ENCODE measurements around the gene CTSW. TPM values are rescaled to one million over a fixed set of nuclear protein-coding genes. Genes with fewer than 3 reads are reported as not detected.
A peak's percentile ranks its signal among the peaks of the same experiment; 100 is the strongest.

The CTSW gene
- total and polyA plus RNA-seq, 10 donors = 5.6 to 38.2 (median 23.2) TPM

DNA sequence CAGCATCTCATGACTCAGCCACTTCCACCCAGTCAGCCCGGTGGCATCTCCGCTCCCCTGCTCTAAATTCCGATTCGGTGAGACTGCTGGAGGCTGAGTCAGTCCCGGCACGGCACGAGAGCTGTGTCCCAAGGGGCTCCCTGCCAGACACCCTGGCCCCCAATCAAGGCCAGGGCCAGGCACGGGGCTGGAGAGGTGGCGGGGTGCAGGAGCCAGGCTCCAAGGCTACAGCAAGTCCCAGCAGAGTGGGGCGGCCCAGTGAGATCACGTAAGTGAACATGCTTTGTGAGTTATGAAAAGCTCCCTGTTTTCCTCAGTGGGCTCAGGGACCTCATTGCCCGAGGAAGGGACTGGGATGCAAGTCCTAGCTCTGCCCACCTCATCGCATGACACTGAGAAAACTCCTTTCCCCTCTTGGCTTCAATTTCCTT, 36.2 kb downstream of the CTSW start:
- peak; percentile 64 to 77 (median 65) for TF ChIP-seq POLR2AphosphoS5 (IDR thresholded peaks at IDR 0.05)
- no peak for TF ChIP-seq POLR2A (IDR thresholded peaks at IDR 0.05)
- intact Hi-C loops (cut with DNase I; ENCODE audit: low total_unique reads) = no loop called here
- Histone ChIP-seq H3K27me3 (replicated peaks in 1 of 7) (no peaks in the 10 kb centered on the region), H3K36me3 (peaks cover 0 to 19% (median 2%) of the 10 kb centered on the region in 6 donors), H3K4me1 (peaks cover 43 to 80% (median 62%) of the 10 kb centered on the region in 6 donors), H3K27ac (peak overlapping the region in 7 of 8 donors; percentile 36 to 98 (median 71)), H3K9me3 (no peaks in the 10 kb centered on the region), H3K4me3 (peak overlapping the region in 2 of 8 donors; percentile 13 to 15)
- DNase-seq = peak; percentile 84
- 26 to 54% (median 32%) methylated on average over 3 to 13 of the region's 13 CpGs for WGBS, 5 donors

DNA sequence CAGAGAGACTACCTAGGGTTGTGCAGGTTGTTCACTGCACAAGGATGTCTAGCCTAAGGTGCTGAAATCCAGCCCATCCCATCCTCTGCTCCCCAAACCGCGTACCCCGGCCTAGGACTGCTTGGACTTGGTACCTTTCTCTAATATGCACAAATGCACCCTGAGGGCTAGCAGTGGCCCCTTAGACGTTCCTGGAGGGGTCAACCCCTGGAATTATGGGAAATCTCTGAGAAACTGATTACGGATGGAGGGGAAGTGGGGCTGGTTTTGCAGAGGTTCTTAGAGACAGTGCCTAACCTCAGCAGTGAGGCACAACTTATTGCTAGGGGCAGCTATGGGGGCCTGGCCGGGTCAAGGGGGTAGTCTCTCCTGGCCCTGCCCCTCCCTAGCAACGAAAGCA, 36.8 kb downstream of the CTSW start:
- intact Hi-C loops (cut with DNase I; ENCODE audit: low total_unique reads) = no loop called here

DNA sequence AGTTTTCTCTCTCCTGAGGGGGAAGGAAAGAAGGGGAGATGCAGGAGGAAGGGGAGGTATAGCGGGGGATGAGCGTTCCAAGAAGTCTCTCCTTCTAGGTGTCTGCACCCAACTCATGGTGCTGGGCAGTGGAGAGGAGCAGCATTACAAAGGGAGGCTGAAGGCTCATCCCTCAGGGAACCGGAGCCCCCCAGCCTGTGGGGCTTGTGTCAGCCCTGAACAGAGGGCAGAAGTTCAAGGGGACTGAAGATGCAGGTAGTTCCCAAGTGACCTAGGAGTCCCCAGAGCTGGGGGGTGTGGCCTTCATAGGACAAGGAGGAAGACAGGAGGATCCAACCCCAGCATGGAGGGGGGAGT, 37.4 kb downstream of the CTSW start:
- Histone ChIP-seq H3K27me3 (replicated peaks in 1 of 7) (no peaks in the 10 kb centered on the region), H3K9me3 (no peaks in the 10 kb centered on the region), H3K36me3 (peaks cover 0 to 31% (median 5%) of the 10 kb centered on the region in 6 donors), H3K4me1 (peaks cover 45 to 82% (median 58%) of the 10 kb centered on the region in 6 donors), H3K27ac (peak overlapping the region in 5 of 8 donors; percentile 26 to 98 (median 66)), H3K4me3 (peak overlapping the region in 5 of 8 donors; percentile 90 to 100 (median 96))
- intact Hi-C loops (cut with DNase I; ENCODE audit: low total_unique reads) = no loop called here
- TF ChIP-seq, protein P1, sequence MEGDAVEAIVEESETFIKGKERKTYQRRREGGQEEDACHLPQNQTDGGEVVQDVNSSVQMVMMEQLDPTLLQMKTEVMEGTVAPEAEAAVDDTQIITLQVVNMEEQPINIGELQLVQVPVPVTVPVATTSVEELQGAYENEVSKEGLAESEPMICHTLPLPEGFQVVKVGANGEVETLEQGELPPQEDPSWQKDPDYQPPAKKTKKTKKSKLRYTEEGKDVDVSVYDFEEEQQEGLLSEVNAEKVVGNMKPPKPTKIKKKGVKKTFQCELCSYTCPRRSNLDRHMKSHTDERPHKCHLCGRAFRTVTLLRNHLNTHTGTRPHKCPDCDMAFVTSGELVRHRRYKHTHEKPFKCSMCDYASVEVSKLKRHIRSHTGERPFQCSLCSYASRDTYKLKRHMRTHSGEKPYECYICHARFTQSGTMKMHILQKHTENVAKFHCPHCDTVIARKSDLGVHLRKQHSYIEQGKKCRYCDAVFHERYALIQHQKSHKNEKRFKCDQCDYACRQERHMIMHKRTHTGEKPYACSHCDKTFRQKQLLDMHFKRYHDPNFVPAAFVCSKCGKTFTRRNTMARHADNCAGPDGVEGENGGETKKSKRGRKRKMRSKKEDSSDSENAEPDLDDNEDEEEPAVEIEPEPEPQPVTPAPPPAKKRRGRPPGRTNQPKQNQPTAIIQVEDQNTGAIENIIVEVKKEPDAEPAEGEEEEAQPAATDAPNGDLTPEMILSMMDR (IDR thresholded peaks at IDR 0.05 in 8 of 11, conservative IDR thresholded peaks at IDR 0.05 in 3 of 11) = no peak
- TF ChIP-seq POLR2AphosphoS5 (IDR thresholded peaks at IDR 0.05) = no peak
- no peak for TF ChIP-seq POLR2A (IDR thresholded peaks at IDR 0.05)
- DNase-seq = no peak
- WGBS, 5 donors = 89 to 100% (median 92%) methylated on average over 3 of the region's 3 CpGs

More for the DNA sequence above, 36.8 kb downstream of the CTSW start:
- Histone ChIP-seq H3K4me1 (peaks cover 47 to 82% (median 64%) of the 10 kb centered on the region in 6 donors), H3K36me3 (peaks cover 0 to 24% (median 2%) of the 10 kb centered on the region in 6 donors), H3K9me3 (no peaks in the 10 kb centered on the region), H3K27me3 (replicated peaks in 1 of 7) (no peaks in the 10 kb centered on the region), H3K4me3 (peak overlapping the region in 2 of 8 donors; percentile 96 to 100), H3K27ac (peak overlapping the region in 6 of 8 donors; percentile 56 to 98 (median 72))
- no peak for DNase-seq
- WGBS, 5 donors = 69 to 86% (median 79%) methylated on average over 7 of the region's 7 CpGs
- TF ChIP-seq, protein P1 (IDR thresholded peaks at IDR 0.05 in 8 of 11, conservative IDR thresholded peaks at IDR 0.05 in 3 of 11) = no peak
- TF ChIP-seq POLR2AphosphoS5 (IDR thresholded peaks at IDR 0.05) (no peak), POLR2A (IDR thresholded peaks at IDR 0.05) (no peak)

DNA sequence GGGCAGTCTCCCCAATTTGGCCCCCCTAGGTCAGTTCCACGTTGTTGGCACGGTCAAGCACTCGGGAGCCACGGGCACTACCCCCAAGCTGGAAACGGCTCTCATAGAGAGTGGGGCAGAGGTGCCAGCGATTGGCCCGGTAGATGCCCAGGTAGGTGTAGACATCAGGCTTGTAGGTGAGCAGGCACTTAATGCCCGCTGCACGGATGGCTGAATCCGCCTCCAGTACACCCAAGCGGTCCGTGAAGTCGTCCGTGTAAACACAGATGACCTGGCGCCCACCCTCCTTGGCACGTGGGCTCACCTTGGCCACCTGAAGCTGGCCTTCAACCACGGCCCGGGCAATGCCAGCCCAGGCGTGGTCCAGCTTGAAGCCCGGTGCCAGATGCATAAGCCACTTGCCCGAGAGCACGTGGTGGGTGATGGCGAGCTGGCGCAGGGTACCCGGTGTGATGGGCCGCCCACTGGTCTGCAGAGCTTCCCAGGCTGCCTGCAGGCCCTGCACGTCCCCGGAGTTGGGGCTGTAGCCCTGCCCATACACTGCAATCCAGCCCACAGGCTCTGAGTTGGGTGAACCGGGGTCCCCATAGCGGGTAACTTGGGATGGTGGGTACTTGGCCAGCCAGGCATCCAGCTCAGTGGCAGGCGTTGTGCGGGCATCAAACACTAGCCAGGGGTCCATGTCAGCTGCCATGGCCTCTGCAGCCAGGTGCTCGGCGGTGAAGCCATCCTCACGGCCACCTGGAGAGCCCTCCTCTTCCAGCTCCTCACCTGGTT, 38.0 kb downstream of the CTSW start:
- no peaks in the 10 kb centered on the region for H3K27me3 ChIP-seq (replicated peaks in 1 of 7)
- H3K9me3 ChIP-seq = no peaks in the 10 kb centered on the region
- peak overlapping the region in 7 of 8 donors; percentile 91 to 98 (median 97) for H3K27ac ChIP-seq
- H3K4me1 ChIP-seq = peaks cover 45 to 82% (median 54%) of the 10 kb centered on the region in 6 donors
- WGBS, 5 donors = 75 to 92% (median 87%) methylated on average over 26 to 35 of the region's 35 CpGs
- H3K4me3 ChIP-seq = peak overlapping the region; percentile 85 to 100 (median 96)
- peak; percentile 85 for DNase-seq
- intact Hi-C loops (cut with DNase I; ENCODE audit: low total_unique reads) = no loop called here
- TF ChIP-seq, protein P1 (IDR thresholded peaks at IDR 0.05 in 8 of 11, conservative IDR thresholded peaks at IDR 0.05 in 3 of 11) = no peak
- TF ChIP-seq POLR2A (IDR thresholded peaks at IDR 0.05) (no peak), POLR2AphosphoS5 (IDR thresholded peaks at IDR 0.05) (peak in 1 of 3 donors; percentile 23)
- H3K36me3 ChIP-seq = peaks cover 0 to 37% (median 10%) of the 10 kb centered on the region in 6 donors

All from spleen (tissue), 11 donors.